Measurements from ENCODE around the gene MIDN.

Gene MIDN

DNA sequence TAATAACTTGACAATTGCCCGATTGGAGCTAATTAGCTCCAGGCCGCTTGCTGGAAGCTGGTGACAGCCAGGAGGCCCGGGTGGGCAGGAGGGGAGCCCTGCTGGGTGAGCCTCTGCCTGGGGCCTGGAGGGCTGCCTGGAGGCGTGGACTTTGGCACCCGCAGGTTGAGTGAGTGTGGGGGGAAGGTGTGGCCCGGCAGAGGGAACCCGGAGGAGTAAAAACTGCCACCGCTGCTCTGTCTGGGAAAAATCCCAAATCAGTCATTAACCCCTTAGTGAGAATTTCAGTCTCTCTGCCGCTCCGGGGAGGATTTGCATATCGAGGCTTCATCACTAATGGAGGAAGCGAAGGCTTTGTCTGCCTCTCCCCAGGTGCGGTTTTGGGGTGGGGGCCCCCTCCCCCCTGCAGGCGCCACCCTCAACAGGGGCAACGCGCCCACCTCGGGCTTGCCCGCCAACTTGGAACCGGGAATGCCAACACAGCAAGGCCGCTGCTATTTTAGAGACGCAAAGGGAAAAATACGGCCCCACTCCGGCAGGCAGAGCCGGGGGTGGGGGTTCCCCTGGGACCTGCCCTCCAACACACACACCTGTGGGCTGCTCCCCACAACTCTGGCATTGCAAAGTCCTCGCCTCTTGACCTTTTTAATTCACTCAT lies 43.5 kb downstream of the MIDN start:
- no peaks in the 10 kb centered on the region for H3K36me3 ChIP-seq (ENCODE audit: insufficient read depth, low read length)
- no peak overlapping the region for H3K4me3 ChIP-seq (ENCODE audit: low read length, poor library complexity, severe bottlenecking)
- H3K9me3 ChIP-seq (ENCODE audit: insufficient read depth, low read depth, low read length) = no peaks in the 10 kb centered on the region
- H4K20me1 ChIP-seq (ENCODE audit: insufficient read depth, low read length, poor library complexity, severe bottlenecking) = no peaks in the 10 kb centered on the region
- H3F3A ChIP-seq (ENCODE audit: low read depth) = no peaks in the 10 kb centered on the region
- H3K27me3 ChIP-seq (ENCODE audit: insufficient read depth, low read length, poor library complexity, severe bottlenecking) = no peaks in the 10 kb centered on the region
- no peaks in the 10 kb centered on the region for H3K9me2 ChIP-seq (replicated peaks; ENCODE audit: low read depth, low read length)
- no peak overlapping the region for H3K9ac ChIP-seq (ENCODE audit: low read depth, low read length, poor library complexity, severe bottlenecking)
- no peaks in the 10 kb centered on the region for H3K79me2 ChIP-seq (ENCODE audit: insufficient read depth, low read length)
- H3K4me2 ChIP-seq (ENCODE audit: low read depth, low read length, poor library complexity, severe bottlenecking) = no peak overlapping the region
- H3K4me1 ChIP-seq (ENCODE audit: insufficient read depth, low read length, poor library complexity, severe bottlenecking) = no peaks in the 10 kb centered on the region
- TF ChIP-seq EZH2phosphoT487 (IDR thresholded peaks at IDR 0.05; ENCODE audit: borderline replicate concordance) = no peak
- TF ChIP-seq, protein P1, sequence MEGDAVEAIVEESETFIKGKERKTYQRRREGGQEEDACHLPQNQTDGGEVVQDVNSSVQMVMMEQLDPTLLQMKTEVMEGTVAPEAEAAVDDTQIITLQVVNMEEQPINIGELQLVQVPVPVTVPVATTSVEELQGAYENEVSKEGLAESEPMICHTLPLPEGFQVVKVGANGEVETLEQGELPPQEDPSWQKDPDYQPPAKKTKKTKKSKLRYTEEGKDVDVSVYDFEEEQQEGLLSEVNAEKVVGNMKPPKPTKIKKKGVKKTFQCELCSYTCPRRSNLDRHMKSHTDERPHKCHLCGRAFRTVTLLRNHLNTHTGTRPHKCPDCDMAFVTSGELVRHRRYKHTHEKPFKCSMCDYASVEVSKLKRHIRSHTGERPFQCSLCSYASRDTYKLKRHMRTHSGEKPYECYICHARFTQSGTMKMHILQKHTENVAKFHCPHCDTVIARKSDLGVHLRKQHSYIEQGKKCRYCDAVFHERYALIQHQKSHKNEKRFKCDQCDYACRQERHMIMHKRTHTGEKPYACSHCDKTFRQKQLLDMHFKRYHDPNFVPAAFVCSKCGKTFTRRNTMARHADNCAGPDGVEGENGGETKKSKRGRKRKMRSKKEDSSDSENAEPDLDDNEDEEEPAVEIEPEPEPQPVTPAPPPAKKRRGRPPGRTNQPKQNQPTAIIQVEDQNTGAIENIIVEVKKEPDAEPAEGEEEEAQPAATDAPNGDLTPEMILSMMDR (conservative IDR thresholded peaks at IDR 0.05; ENCODE audit: low read length) = no peak
- no peak overlapping the region for H2AFZ ChIP-seq (ENCODE audit: low read length)

DNA sequence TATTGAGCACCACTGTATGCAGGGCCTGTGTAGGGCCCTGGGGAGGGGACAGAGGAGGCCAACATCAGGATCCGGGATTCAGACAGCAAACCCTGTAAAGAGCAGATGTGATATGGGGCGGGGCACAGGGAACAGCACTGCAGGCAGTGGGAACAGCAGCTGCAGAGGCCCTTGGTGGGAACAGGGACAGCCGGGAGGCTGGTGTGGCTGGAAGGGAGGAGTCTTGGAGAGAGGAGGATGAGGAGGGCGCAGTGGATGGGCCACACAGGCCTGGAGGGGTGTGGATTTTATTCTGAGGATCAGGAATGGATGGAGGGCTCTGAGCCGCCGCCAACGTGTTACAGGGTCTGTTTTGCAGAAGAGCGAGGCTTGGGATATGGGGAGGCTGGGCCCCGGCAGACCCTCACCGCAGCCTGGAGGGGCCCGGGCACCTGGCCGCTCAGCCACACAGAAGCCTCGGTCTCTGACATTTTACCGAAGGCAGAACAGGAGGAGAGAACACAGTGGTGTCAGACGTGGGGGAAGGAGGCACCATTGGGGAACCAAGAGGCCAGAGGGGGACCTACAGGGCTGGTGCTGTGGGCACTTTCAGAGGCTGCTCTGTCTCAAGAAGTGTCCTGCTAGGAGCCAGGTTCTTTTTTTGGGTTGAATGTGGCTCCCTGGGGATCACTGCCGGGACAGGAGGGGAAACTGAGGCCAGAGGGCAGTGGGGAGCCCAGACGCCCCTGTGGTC lies 44.2 kb downstream of the MIDN start:
- H3F3A ChIP-seq (ENCODE audit: low read depth) = no peaks in the 10 kb centered on the region
- H3K4me2 ChIP-seq (ENCODE audit: low read depth, low read length, poor library complexity, severe bottlenecking) = no peak overlapping the region
- H3K79me2 ChIP-seq (ENCODE audit: insufficient read depth, low read length) = no peaks in the 10 kb centered on the region
- H3K4me1 ChIP-seq (ENCODE audit: insufficient read depth, low read length, poor library complexity, severe bottlenecking) = no peaks in the 10 kb centered on the region
- H3K9me3 ChIP-seq (ENCODE audit: insufficient read depth, low read depth, low read length) = no peaks in the 10 kb centered on the region
- no peak for TF ChIP-seq EZH2phosphoT487 (IDR thresholded peaks at IDR 0.05; ENCODE audit: borderline replicate concordance)
- TF ChIP-seq, protein P1 (conservative IDR thresholded peaks at IDR 0.05; ENCODE audit: low read length) = no peak
- no peak overlapping the region for H3K4me3 ChIP-seq (ENCODE audit: low read length, poor library complexity, severe bottlenecking)
- H2AFZ ChIP-seq (ENCODE audit: low read length) = no peak overlapping the region
- H3K9me2 ChIP-seq (replicated peaks; ENCODE audit: low read depth, low read length) = no peaks in the 10 kb centered on the region
- no peaks in the 10 kb centered on the region for H4K20me1 ChIP-seq (ENCODE audit: insufficient read depth, low read length, poor library complexity, severe bottlenecking)
- H3K27me3 ChIP-seq (ENCODE audit: insufficient read depth, low read length, poor library complexity, severe bottlenecking) = no peaks in the 10 kb centered on the region
- no peaks in the 10 kb centered on the region for H3K36me3 ChIP-seq (ENCODE audit: insufficient read depth, low read length)
- no peak overlapping the region for H3K9ac ChIP-seq (ENCODE audit: low read depth, low read length, poor library complexity, severe bottlenecking)

DNA sequence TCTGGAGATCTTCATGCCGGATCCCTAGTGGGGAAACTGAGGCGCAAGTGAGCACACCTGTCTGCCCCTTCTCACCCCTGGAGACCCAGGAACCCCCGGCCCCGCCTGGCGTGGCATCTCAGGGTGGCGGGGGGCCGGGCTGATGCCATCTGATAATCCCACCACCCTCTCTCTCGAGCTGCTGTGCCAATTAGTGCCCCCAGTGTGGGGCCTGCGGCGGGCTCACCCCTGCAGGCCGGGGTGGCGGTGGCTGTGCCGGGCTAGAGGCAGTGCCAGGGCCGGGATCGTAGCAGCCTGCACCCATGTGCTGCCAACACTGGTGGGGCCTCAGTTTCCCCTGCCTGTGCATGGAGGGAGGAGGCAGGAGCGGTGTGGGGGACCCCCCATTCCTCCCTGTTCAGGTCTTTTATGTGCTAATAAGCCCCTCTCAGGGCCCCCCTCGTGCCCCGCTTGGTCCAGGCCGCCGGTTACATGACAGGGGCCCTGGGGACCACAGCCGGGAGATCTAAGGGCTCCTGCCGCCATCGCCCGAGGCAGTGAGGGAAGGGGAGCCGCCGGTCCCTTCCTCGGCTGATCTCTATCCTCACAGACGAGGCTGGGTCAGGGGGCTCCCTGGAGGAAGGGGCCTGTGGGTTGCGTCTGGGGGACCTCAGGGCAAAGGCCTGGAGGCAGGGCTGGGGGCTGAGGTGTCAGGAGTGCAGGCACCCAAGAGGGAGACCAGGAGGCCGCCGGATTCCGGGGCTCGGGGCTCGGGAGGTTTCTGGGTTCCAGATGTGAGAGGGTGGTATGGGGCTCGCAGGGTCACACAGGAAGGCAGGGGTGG lies 45.6 kb downstream of the MIDN start:
- Histone ChIP-seq H3K36me3 (ENCODE audit: insufficient read depth, low read length) (no peaks in the 10 kb centered on the region), H3K9me3 (ENCODE audit: insufficient read depth, low read depth, low read length) (no peaks in the 10 kb centered on the region), H4K20me1 (ENCODE audit: insufficient read depth, low read length, poor library complexity, severe bottlenecking) (no peaks in the 10 kb centered on the region), H3F3A (ENCODE audit: low read depth) (no peaks in the 10 kb centered on the region), H3K9ac (ENCODE audit: low read depth, low read length, poor library complexity, severe bottlenecking) (no peak overlapping the region), H3K4me3 (ENCODE audit: low read length, poor library complexity, severe bottlenecking) (no peak overlapping the region), H3K79me2 (ENCODE audit: insufficient read depth, low read length) (no peaks in the 10 kb centered on the region), H3K27me3 (ENCODE audit: insufficient read depth, low read length, poor library complexity, severe bottlenecking) (no peaks in the 10 kb centered on the region), H2AFZ (ENCODE audit: low read length) (no peak overlapping the region), H3K4me1 (ENCODE audit: insufficient read depth, low read length, poor library complexity, severe bottlenecking) (no peaks in the 10 kb centered on the region), H3K4me2 (ENCODE audit: low read depth, low read length, poor library complexity, severe bottlenecking) (no peak overlapping the region), H3K9me2 (replicated peaks; ENCODE audit: low read depth, low read length) (no peaks in the 10 kb centered on the region)
- TF ChIP-seq, protein P1 (conservative IDR thresholded peaks at IDR 0.05; ENCODE audit: low read length) = no peak
- TF ChIP-seq EZH2phosphoT487 (IDR thresholded peaks at IDR 0.05; ENCODE audit: borderline replicate concordance) = no peak

Measured in Loucy (cell line).